Anterior cingulate cortex (tissue), 58 donors: ENCODE results near the gene TBC1D22A.

ENCODE experiments used
- DNase-seq, 58 donors: peaks; one replicate each; lab custom pipeline; 2025; lab: John Stamatoyannopoulos, UW

TBC1D22A gene

DNA sequence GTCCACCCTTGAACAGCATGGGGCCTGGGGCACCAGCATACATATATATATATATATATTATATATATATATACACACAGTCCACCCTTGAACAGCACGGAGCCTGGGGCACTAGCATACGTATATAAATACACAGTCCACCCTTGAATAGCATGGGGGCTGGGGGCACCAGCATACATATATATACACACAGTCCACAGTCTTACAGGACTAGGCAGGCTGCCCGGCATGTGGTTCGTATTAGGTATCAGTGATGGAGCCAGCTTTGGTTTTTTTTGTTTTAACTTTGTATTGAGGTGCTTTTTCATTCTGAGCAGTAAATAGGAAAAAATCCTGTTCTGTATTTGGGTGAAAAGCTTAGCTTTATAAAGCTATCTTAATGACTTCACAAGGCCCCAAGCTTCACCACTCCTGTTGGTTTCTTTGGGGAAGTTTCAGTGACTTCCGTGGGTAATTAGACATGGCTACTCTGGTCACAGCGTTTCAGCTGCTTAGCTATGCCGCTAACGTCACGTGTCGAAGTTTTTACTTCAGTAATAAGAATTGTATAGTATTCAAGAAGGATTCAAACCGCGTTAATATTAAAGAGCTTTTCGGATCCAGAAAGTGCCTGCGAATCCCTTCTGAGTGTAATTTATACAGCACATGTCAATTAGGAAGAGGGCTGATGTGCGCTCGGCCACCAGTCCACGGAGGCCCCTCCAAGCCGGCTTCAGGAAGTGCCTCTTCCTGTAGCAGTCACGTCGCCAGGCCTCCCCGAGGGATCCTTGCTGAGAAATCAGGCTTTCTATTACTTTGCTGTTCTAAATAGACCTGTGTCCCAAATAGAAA is 179.7 kb downstream of the TBC1D22A start:
- DNase-seq = no peak

DNA sequence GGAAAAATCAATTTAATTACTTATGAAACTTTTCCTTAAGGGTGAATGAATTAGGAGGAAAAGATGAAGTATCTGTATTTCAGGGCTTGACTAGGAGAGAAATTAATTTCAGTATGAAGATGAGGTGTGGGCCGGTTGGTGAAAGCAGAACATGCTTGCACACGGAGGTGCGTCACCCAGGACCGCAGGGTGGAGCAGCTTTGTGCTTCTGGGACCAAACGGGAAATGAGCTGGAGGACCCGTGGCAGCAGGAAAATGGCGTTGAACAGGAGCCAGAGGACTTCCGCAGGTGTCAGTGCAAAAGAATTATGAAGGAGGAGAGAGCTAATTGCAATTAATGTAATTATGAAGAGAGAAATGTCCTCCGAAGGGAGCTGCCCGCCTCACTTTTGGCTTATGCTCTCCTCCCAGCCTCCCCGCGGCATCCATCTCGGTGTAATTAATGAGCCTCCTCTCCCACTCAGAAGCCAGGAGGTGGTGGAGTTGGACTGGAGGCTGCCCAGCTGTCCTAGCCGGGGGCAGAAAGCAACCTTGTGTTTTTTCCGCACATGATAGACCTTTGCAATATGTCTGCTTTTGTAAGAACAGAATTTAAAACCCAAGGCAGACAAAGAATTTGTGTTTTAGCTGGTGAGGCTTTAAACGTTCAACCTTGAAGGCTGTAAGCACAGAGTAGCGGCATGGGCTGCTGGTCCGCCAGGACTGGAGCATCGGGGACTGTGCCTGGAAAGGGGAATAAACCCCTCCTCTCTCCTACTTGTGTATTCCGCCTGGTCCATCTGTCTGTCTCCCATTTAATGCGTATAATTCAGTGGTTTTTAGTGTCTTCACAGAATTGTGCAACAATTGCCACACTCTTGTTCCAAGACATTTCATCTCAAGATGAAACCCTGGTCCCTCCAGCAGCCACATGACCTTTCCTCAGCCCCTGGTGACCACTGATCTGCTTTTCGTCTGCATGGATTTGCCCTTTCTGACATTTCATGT is 180.6 kb downstream of the TBC1D22A start:
- no peak for DNase-seq

DNA sequence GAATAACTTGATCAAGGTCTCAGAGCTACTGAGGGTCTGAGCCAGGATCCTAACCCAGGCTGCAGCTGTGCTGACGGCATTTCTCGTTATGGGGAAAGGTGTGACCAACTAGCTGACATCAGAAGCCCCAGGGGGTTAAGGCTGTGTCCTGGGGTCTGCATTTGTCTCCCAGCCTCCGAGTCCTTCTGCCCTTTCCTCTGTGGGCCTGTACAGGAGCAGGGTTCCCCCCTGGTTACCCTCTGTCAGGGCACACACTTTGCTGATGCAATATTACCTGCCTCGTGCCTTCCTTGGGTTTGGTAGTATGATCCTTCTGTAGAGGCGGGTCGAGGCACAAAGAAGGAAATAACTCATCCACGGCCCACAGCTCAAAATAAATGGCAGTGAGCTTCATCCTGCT is 183.0 kb downstream of the TBC1D22A start:
- no peak for DNase-seq

DNA sequence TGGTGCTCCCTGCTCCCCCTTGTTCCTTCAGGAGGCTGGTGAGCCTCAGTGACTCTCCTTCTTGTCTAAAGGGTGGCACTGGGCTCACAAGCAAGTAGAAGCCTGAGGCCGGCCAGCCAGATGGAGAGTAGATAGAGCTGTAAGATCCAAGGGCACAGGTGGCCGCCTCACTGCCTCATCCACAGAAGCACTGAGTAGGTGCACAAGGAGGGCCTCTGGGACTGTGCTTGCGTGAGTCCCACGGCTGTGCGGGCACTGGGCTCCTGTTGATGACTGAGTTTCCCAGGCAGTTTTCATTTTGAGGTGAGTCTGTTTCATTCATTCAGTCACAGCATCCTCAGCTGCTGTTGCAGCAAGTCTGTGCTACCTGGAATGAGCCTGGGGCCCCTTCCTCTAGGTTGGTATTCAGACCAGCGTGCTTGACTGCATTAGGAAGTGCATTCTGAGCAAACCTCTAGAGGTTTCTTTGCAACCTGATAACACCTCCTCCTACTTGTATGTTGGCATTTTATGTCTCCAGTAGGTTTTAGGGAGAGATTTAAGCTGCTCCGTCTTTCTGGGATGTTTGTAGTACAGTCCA is 184.0 kb downstream of the TBC1D22A start:
- no peak for DNase-seq

DNA sequence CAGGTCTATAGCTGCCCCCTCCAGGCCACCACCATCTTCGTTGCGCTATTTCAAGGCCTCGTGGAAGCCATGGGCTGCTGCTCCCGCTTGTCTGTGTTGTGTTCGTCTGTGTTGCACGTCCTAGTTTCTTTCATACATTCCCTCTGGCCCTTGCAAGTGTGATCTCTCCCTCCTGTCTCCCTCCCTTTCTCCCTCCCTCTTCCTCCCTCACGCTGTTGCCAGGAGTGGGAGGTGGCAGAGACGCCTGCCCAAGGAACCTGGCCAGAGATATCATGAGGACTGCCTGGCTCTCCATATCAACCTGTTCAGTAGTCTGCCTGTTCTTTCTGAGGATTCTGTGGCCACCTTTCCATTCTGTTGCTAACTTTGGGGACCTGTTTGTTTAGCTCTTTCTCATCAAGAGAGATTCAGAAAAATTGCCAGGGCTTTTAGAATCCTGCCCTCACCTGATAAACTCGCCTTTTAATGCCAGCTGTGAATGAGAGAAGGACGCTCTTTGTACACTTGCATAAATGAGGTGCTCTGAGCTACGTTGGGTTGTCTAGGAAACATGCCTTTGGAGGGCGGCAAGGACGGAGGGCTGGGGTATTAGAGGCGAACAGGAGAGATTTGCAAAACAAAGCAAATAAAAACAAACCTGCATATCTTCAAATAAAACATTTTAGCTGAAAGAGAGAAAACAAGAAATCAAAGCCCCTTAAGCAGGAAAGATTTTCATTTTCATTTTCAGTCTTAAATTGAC is 185.2 kb downstream of the TBC1D22A start:
- no peak for DNase-seq

DNA sequence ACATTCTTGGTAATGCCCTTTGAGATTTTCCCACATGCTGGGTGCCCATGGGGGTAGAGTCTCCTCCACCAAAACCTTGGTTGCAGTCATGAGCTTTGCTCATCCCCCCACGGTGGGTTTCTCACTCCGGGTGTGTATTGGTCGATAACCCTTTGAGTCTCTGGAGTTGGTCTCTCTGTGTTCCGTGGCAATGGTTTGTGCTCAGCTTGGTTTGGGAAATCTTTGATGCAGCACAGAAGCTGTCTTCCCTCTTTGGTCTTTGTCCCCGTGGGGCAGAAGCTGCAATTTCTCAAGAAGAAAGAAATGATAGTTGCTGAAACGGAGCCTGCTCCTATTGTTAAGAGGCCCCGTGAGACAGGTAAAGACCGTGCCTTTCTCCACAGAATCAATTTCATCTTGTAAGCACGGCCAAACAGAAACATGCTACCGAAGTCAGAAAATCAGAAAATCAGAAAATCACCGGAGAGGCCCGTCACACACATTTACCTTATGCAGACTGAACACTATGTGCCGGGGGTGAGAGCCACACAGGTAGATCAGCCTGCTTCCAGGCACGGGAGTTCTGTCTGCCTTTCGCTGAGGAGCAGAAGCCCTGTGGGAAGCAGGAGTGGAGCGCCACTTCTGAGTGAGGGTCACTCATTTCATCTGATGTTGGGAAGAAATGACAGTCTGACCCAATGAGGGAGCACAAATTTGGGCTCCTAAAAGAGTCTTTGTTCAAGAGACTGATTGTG is 186.1 kb downstream of the TBC1D22A start:
- DNase-seq = no peak

DNA sequence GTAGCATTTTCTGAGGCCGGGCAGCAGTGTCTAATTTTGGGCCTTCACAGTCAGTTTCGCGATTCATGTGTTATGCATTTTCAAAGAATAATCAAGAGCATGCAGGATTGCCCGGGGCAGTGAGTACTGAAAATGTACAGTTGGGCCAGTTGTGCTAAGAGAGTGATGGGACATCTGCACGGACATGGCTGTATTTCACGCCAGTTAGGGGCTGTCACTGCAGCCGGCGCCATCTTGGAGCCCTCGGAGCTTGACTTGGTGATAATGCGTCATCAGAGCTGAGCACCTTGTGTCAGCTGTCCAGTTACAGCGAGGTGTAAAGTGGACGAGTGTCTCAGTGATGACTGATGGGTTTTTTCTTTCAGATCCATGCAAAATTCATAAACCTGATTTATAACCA is 188.9 kb downstream of the TBC1D22A start:
- DNase-seq = no peak

DNA sequence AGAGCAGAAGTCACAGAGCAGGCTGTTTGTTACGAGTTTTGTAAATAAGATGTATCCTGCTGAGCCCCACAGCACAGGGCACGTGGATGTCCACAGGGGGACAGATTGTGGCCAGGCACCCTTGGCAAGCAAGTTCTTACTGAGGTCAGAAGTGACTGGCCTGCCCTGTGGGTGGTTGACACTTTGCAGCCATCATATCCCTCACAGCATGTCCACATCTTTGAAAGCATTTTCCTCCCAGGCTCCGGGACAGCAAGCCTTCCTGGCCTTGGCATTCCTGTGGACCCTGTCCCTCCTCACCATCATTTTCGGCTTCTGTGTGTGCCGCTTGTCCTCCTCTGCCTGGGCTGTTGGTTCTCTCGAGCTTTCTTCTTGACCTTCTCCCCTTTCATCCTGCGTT is 189.5 kb downstream of the TBC1D22A start:
- no peak for DNase-seq

DNA sequence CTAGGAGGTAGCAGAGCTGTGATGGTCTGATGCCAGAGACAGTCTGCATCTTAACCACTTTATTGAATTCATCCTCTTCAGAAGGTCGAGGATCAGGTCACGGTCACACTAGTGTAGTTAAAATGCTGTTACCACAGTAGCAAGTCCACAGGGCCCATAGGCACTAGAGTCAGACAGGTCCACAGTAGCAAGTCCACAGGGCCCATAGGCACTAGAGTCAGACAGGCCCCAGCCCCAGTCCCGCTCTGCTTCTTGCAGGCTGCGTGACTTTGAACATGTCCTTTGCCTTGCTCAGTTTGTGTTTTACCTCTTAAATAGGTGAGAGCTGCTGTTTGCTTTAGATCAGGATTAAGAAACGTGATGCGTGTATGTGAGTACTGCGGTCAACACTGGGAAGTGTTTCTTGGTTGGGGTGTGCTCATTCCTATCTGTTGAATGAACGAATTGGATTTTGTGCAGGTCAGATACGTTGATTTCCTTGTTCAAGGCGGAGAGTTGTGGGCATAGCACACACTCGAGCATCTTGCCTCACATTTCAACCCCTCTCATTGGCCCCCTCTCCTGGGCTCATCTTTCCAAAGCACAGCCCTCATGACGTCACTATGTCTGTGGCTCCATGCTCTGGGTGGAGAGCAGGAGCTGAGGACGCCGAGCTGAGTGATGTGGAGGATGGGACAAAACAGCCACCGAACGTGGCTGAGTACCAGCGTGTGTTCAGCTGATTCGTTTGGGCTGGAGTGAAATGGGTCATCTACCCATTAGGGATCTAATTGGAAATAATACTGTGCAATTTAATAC is 191.7 kb downstream of the TBC1D22A start:
- no peak for DNase-seq

DNA sequence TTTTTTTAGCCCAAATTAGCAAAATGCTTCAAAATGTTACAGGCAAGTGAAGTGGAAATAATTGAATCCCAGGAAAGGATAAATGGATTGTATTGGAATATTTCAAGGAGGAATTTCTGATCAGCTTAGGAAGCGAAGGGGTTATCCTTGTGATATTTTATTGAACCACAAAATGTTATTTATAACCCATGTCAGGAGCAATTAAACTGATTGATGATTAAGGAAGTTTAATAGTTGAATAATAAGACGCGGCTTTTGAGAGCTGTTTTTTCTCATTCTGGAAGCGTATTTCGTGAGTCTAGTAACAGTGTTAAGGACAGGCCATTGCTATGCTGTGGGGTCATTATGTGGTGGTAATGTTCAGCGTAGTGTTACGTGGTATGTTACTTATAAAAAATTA is 192.3 kb downstream of the TBC1D22A start:
- DNase-seq = no peak

DNA sequence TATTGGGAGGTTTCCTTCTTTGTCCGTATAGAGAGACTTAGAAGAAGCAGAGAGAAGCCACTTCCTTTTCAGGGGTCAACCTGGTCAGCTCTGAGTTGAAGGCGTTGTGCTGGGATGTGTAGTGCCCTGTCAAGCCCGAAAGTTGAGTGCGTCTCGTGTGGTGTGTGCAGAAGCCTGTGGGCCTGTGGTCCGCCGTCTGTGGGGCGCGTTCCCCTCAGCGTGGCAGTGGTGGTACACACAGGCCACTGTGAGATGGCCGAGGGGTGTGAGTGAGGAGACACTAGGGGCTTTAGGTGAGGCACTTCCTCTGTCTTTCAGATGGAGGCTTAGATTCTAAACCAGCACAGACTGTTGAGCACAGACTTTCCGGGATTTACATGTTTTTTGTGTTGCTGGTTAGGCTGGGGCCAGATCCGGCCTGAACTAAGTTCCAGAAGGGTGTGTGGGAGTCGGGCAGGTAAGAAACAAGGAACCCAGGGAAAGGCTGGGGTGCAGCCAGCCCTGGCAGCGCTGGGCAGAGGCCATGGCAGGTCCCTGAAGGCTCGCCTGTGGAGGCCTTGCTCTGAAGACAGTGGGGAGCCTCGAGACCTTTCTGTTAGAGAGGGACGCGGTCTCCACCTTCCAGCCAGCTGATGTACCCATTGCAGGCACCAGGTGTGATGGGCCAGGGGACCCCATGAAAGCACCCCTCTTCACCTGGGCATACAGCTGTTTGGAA is 194.2 kb downstream of the TBC1D22A start:
- DNase-seq = no peak

DNA sequence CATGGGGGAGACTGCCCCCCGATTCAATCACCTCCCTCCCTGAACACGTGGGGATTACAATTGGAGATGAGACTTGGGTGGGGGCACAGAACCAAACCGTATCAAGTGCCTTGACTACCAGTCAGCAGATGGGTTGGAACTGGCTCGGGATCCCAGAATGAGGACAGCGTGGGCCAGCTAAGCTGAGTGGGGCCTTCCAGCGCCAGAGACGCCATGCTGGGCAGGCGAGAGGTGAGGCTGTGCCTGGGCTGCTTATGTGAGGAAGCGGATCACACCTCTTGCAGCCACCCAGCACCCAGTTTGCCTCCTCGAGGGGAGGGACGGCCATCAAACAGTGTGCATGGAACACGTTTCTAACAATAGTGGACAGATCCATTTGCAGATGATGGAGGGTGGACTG is 195.1 kb downstream of the TBC1D22A start:
- no peak for DNase-seq

DNA sequence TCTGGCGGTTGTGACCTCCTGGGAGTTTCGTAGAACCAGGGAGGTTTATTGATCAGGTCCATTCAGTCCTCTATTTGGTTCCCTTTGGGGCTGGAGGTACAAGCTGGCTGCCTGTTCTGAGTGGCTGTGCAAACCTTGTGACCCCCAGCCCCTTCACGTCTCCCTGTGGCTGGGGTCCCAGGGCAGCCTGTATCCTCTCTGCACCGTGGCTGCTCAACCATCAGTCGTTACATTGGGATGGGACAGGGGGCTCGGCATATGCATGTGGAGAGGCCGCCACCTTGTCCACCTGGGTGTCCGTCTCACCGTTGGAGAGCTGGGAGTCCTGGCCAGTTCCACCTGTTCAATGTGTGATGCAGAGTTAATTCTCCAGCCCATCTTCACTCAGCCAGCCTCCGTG is 195.7 kb downstream of the TBC1D22A start:
- DNase-seq = no peak

DNA sequence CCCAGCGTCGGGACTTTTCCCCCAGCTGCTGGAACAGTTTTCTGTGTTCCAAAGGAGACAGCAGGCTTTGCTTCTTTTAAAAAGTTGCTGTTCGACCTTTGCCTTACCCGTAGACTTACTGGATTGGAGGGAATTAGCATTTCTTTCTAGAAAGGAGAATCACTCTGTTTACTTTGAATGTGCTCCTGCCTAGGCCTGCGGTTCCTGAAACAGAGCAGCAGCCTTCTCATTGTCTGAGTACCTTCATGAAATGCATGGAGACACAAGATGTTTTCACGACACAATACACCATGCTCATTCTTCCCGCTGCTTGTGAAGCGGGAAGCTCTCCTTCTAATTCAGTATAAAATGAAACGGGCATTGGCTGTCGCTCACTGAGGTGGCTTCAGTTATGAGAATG is 196.2 kb downstream of the TBC1D22A start:
- no peak for DNase-seq

DNA sequence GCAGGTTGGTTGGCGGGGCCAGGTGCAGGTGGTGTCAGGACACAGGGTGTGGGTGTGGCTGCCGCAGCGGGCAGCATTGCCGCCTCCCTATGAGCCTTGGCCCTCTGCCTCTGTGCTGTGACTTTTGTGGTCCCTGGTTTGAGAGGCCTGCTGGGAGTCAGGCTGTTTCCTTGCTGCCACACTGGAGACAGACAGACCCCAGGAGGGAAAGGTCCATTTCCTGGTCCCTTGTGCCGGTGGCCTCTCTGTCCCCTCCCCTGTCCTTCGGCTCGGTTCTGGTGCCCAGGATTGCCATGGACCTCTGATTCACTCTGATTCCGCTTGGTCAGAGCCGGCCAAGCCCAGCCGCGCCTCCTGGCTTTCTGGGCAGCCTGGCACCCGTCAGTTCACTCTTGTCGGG is 196.9 kb downstream of the TBC1D22A start:
- DNase-seq = peak in 1 of 58 donors; percentile 18

DNA sequence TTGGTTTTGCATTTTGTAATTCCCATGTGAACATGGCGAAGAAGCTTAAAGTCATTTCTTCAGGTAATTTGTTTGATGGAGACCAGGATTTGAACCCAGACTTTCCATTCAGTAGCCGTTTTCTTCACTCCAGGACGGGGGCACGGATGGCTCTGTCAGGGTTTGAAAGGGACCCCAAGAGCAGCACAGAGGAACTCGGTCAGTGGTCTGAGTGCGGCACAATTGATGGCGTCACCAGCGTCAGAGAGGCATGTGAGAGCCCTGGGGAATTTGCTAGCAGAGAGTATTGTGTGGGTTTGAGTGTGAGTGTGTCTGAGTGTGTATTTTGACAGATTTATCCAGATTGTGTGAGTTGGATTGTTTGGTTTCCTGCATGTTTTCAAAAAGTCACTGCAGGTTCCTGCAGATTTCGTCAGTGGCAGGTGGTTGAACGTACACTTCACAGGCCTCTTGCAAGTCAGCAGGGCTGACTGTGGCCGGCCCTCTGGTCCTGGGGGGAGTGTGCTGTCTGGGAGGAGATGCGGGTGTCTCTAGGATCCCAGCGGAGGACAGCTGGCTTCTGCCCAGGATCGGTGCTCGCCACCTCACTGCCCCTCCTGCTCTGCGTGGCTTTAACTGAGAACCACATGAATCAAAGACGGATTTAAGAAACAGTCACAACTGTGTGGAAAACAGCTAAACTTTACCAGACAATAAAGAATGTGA is 199.3 kb downstream of the TBC1D22A start:
- DNase-seq = no peak

DNA sequence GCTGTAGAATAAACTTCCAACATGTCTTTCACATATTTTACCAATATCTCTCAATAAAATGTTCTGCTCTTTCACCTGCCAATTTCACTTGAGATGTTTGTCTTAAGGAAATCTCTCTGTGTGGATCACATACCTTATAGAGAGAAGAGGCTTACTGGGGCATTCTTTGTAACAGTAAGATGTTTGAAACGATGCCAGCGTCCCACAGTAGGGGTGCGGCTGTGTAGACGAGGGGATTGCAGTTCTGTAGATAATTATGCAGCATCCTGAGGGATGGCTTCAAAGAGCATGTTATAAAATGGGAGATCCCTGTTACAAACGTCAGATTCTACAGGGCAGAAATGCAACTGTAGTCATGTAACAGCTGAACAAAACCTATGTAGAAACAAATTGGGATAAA is 200.0 kb downstream of the TBC1D22A start:
- DNase-seq = no peak
